ENCODE results near the gene ABCA2.

Gene ABCA2

DNA sequence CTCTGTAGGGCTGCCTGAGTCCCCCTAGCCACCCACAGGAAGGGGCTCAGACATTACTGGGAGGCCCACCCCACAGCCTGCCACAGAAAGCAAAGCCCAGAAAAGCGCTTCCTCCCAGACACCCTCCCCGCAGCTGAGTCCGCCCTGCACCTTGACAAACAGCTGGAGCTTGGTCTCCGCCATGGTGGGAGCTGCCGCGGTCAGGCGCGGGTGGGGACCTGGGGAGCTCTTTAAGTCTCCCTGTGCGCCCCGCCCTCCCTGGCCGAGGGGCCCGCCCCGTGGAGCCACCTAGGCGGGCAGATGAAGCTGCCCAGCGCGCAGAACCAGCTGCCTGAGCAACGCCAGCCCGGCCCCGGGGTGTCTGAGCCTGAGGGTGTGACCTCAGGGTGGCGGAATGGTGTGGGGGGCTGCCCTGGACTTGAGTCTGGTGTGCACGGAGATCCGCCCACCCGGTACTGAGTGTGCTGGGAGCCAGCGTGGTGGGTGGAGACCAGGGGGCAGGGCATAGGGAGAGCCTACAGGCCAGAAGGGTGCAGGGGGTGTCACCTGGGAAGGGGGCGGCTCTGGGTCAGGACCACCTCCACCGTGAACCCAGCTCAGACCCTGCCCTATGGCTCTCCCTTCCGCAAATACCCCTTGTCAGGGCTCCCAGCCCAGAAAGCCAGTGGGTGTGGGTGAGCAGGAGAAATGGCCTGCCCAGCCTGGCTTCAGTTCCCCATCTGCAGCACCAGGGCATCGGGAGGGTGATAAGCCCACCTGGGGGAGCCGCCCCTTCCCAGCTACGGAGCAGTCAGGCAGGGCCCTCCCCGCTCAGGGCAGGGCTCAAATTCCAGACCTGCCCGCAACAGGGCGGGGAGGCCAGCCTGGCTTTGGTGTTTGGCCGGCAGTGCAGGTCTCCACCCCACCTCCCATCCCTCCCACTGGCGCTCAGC lies 31.4 kb downstream of the ABCA2 start, which contains the start of gene CLIC3:
Gene CLIC3, minus strand, starts transcription at position 208 of the 932 bp plus-strand sequence. Its CDS starts 25 bp downstream, at position 183.
- no peak for DNase-seq

DNA sequence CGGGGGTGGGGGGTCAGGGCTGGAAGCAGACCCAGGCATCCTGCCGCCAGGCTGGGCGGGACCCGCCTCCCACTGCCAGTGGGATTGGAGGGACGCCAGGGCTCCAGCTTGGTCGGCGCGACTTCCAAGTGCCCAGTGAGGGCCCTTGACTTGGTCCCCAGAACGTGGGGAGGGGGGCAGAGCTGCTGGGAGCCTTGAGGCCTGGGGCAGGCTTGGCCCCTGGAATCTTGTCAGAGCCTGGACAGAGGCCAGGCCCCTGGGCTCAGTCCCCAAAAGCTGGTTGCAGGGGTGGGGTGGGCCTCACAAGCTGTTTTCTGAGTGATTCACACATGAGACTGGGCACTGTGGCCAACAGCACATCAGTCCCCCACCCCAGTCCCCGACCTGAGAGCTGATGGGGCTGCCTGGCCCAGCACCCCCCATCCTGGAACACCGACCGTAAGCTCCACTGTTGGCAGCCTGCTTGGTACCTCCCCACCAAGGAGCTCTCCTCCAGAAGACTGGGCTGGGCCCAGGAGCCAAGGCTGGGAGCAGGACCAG lies 32.2 kb downstream of the ABCA2 start:
- no peak for DNase-seq

DNA sequence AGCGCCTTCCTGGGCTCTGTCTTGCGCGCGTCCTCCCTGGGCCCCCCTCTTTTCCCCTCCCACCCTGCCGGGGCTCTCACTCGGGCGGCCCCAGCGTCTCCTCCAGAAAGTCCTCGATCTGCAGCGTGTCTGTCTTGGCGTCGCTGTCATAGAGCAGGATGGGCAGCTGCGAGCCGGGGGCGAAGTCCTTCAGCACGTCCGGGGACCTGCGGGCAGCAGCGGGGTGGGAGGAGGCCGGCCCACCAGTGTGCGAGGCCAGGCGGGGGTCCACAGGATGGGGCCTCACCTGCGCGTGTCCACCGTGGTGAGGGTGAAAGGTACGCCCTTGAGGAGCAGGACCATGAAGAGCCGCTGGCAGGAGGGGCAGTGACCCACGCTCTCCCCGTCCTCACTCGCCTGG lies 32.7 kb downstream of the ABCA2 start:
- DNase-seq = no peak

DNA sequence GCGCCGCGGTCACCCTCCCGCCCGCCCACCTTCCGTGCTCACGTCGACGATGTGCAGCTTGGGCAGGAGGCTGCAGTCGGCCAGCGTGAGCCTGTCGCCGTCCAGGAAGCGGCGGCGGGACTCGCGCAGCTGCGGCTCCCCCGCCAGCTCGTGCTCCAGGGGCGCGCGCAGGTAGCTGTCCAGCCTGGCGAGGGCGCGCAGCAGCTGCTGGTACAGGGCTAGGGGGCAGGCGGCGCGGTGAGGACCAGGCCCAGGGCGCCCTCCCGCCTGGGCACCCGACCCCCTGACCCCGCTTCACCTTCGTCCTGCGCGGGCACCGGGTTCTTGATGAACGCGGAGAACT lies 33.2 kb downstream of the ABCA2 start:
- DNase-seq = no peak

DNA sequence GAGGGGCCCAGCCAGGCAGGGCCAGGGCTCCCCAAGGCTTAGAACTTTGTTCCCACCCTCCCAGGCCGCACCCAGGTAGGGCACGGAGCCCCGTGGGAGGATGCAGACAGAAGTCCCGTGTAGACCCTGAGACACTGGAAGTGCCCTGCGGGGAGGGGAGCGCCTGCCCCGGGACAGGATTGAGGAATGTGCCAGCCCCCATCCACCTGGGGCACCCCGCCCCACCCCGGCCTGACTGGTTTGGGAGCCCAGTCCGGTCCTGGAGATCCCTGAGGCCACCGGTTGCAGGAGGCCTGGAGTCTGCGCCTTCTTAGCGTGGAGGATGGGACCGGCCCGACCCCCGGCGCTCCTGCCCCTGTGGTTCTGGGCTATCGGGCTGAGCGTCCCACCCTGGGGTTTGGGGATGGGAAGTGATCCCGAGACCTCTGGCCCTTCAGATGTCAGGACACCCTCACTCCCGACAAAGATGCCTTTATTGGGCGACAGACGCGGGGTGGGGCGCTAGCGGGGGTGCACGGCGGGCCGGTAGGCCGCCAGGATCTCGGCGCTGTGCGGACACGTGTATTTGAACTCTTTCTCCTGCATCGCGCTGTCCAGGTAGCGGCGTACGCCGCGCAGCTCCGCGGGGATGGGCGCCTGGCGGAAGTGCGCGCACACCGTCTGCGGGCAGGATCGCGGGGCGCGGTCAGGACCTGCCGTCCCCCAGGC lies 33.7 kb downstream of the ABCA2 start:
- no peak for DNase-seq

DNA sequence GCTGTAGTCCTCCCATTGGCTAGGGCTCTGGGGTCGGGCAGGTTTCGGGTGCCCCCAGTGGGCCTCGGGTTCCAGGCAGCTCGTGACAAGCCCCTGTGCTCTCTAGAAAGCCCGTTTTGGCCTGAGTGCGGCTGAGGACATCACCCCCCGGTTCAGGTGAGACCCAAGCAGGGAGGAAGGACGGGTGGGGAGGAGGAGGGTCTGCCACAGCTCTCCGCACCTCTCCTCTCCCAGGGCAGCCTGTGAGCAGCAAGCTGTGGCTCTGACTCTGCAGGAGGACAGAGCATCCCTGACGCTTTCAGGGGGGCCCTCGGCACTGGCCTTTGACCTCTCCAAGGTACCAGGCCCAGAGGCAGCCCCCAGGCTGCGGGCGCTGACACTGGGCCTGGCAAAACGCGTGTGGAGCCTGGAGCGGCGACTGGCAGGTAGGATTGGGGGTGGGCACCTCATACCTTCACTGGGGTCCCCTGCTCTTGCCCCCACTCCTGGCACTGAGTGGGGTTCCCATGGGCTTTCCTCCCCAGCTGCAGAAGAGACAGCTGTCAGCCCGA lies 35.1 kb downstream of the ABCA2 start:
- DNase-seq = no peak

DNA sequence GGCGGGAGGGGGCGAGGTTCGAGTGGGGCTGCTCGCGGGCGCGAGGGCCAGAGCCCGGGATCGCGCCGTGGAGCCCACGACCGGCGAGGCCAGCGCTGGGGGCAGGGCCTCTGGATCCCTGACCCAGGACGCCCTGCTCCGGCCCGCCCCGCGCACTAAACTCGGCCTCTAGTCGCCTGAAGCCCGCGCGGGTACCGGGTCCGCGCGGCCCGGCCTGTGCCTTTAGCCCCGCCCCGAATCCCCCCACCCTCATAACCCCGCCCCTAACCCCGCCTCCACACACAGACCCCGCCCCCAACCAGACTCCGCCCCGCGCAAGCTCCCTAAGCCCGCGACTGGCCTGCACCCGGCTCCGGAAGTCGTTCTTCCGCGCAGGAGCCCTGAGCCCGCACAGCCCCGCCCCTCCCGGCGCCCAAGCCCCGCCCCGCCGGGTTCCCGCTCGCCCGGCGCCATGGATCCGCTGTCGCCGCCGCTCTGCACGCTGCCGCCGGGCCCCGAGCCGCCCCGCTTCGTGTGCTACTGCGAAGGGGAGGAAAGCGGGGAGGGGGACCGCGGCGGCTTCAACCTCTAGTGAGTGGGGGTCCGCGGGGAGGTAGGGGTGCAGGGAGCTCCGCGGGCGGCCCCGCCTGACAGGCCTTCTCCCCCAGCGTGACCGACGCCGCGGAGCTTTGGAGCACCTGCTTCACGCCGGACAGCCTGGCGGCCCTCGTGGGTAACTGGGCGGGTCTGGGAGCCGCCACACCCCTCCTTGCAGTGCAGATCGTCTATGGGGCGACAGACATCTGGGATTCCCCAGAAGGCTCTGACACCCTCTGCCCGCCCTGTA lies 35.8 kb downstream of the ABCA2 start, which contains the start of gene PAXX:
Gene PAXX, plus strand, starts transcription at position 430 of the 826 bp plus-strand sequence. Its CDS starts 22 bp downstream, at position 452.
- DNase-seq = peak; percentile 76

DNA sequence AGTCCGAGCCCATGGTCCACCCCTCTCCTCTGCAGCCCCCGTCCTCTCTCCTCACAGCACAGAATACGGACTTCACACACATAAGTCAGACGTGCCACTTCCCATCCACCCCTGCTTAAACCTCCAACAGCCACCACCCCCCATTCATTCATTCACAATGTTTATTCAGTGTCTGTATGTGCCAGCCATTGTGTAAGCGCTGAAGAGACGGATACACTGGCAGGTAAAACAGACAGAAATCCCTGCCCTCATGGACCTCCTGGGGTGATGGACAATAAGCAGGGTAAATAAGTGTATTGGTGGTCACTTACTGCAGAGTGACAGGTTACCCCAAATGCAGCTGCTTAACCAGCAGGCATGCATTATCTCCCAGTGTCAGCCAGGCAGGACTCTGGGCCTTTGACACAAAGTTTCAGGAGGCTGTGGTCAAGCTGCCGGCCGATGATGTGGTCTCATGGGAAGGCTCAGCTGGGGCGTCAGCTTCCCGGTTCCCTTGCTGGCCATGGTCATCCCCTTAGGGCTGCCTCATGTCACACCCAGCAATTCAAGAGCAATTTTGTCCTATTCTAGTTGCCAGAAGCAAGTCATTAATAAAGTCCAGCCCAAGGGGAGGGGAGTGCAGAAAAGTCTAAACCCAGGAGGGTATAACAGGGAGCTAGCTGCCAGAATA lies 37.7 kb downstream of the ABCA2 start:
- DNase-seq = no peak

DNA sequence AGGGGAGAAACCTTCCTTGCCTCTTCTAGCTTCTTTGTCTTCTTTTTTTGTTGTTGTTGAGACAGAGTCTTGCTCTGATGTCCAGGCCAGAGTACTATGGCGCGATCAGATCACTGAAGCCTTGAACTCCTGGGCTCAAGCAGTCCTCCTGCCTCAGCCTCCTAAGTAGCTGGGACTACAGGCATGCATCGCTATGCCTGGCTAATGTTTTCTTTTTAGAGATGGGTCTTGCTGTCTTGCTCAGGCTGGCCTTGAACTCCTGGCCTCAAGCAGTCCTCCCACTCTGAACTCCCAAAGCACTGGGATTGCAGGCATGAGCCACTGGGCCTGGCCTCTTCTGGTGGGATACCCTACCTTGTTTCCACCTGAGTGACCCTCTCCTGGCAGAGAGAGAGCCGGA lies 39.2 kb downstream of the ABCA2 start:
- no peak for DNase-seq

DNA sequence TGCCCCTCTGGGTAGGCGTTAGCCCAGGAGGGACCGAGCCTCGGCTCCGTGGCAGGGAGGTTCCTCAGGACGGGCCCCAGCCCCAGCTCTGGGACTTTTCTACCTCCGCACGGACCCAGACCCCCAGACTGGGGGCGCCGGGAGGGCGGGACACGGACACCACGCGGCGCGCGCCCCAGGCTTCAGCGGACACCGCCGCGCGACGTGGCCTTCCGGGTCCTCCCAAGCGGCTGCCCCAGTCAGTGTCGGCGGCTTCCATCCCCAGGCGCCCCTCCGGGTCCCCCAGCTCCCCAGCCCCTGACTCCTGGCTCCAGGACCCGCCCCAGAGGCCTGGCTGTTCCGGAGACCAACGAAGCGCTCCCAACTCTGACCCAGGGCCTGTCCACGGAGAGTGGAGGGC lies 42.2 kb downstream of the ABCA2 start:
- DNase-seq = no peak

DNA sequence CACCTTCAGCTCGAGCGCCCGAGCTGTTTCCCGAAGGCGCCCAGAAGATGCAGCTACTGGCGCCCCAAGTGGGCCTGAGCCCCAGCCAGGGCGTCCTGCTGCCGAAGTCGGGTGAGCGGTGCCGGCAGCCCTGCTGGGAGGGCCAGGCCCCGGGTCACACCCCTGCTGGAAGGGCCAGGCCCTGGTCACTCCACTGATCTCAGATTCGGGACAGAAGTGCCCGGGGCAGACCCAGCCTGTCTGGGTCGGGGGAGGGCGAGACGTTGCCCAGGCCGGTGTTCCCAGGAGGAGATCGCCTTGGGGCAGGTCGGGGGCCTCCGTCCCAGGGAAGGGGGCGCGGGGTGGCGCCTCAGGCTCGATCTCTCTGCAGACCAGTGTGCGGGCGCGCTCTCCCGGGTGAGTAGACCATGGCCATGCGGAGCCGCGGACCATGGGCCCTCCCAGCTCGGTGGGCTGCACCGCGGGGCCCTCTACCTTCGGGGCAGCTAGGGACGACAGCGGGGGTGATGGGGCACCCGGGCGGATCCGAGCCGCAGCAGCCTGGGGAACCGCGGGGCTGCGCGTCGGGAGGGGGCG lies 42.9 kb downstream of the ABCA2 start:
- no peak for DNase-seq

DNA sequence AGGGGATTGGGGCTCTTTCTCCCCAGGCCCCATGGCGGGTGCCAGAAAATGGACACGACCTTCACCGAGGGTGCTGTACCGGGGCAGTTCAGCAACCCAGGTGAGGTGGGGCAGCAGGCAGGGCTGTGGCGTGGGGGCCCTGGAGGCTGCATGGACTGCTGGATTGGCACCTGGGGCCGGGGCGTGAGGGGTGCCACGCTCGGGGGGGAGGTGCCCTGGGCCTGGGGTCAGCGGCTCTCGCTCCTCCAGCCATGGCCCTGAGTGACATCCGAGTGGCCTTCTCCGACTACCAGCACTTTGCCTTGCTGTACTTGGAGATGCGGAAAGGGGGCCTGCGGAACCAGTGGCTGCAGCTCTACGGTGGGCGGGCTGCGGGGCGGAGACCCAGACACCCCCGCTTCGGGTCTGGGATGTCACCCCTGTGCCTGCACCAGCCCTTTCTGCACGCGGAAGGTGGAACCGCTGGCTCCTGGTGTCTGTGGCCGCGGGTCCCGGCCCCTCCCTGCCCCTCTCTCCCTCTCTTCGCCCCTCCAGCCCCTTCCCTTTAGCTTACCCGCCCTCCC lies 43.5 kb downstream of the ABCA2 start:
- DNase-seq = no peak

DNA sequence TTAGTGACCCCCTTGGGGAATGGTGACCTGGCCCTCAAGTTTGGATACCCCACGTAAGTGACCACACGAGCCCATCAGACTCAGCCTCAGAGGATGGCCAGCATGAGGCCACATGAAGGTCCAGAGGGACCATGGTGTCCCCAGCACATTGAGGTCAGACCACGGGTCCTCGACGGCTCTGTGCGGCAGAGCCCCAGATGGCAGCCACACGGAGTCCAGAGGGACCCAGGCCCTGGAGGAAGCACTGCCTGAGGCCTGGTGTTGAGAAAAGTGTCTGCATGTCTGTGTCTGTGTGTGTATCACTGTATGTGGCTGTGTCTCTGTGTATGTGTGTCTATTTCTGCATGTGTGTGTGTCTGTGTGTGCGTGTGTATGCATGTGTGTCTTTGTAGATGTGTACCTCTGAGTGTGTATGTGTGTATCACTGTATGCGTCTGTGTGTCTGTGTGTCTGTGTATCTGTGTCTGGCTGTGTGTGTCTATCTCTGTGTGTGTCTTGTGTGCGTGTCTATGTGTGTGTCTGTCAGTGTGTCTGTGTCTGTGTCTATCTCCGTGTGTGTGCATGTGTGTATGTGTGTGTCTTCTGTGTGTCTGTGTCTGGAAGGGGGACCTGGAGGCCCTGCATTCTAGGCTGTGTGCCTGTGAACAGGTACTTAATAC lies 44.3 kb downstream of the ABCA2 start:
- no peak for DNase-seq

DNA sequence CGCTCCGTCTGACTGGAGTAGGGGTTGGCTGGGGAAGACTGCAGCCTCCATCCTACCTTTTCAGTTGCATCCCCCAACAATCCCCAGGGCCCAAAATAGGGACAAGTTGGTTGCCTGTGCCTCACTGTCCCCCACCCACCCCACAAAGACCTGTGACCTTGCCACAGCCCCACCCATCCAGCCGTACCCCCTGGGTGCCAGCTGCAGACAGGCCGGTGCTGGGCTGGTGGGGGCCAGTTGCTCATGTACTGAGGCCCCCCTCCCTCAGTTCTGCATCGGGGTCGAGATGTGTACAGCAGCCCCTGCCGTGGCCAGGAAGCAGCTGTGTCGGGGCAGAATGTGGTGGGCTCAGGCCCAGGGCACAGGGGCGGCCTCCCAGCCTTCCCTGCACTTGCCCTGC lies 44.9 kb downstream of the ABCA2 start:
- DNase-seq = no peak

DNA sequence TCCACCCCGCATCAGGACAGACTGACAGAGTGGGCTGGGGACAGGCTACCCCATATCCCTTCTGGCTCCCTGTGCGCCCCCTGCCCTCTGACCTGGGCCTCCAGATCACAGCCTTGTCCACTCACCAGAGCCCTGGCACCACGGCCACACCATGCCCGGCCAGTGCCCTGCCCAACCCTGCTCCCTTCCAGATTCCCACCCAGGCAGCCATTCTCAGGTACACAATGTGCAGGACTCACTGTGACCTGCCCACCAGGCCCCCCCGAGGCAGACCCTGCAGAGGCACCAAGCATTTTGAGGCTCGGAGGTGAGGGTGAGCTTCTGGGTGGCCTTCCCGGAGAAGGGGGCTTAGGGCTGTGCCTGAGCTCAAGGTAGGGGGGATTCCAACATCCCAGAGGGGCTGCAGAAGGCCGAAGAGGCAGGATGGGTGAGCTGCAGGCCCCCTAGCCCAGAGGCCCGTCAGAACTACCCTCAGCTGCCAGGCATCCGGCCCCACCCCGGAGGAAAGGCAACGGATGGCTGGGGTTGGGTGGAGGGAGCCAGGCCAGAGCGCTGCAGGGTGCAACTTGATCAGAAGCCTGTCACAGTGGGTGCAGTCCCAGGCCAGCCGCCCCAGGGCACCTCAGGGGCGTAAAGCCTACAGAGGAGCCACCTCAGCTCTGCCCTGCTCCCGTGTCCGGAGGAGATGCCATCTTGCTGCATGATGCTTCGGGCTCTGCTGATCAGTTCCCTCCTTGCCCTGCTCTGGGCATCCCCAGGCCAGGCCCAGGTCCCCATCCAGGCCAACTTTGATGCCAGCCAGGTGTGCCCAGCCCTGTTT lies 45.6 kb downstream of the ABCA2 start, which contains the start of gene LCNL1:
Gene LCNL1, plus strand, starts transcription at position 762 of the 820 bp plus-strand sequence. CDS start 594 bp downstream, outside the sequence.
- no peak for DNase-seq

DNA sequence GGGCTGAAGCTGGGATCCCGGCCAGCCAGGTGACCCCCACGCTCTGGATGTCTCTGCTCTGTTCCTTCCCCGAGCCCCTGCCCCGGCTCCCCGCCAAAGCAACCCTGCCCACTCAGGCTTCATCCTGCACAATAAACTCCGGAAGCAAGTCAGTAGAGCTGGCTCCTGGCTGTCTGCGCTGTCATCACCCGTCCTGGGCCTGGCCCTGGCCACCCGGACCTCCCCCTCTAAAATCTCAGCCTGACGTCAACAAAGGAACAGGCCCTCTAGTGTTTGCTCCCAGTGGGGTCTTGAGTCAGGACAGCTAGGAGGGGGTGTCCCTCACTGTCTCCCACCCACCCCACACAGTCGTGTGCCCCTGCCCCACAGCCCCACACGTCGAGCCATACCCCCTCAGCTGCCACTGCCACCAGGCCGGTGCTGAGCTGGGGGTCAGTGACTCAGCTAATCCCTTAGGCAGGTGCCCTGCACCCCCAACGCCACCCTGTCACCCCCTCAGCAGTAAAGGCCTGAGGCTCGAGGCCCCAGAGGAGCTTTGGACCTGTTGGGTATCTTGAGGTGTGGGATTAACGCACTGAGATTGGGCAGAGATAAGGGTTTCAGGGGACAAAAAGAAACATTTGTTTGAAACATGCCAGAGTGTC lies 46.3 kb downstream of the ABCA2 start:
- DNase-seq = no peak

DNA sequence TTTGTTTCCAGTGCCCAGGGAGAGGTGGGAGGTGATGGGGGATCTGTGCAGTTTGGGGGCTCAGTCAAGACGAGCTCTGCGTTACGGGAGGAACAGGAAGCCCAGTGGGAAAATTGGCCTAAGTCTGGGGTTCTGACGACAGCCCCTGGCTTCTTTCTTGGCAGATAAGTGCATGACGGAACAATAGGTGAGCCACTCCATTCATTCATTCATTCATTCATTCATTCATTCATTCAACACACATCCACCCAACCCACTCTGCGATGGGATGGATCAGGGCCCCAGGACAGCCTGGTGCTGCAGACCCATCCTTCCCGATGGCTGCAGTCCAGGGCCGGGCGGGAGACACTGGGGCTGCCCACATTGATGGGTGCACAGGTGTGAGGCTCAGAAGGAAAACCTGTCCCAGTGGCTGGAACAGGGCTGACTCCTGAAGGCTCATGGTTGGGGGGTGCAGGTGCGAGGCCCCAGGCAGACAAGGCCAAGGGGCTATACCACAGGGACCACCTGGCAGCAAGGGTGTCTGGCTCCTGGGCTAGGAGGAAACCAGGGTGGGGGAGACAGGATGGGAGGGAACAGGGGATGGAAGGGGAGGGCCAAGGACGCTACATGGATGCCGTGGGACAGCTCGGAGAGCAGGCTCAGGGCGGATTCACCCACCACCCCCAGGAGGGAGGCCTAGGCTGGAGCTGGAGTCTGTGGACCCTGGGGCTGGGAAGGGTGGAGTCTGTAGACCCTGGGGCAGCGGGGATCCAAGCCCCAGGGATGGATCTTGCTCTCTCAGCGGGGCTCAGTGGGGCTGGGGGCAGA lies 47.2 kb downstream of the ABCA2 start:
- no peak for DNase-seq

Data from GOT3 (cell line).